MCF 10A (cell line): ENCODE measurements around the gene MRTO4. TPM values are rescaled to one million over a fixed set of nuclear protein-coding genes. Genes with fewer than 3 reads are reported as not detected.

Source experiments
- BruUV-seq: library from RNA; stranded (reverse); fragments of 400-500 nt; replicated peaks from 2 replicates; lab custom pipeline; 2021; lab: Mats Ljungman, UMichigan
- CTCF ChIA-PET: fragments of 300-600 bp; sonication (Branson Sonifier 250); formaldehyde crosslinking; extraction: SDS; loops from one replicate; lab custom pipeline; 2021; ENCODE audit warnings: antibody characterized with exemption, inconsistent platforms; lab: Yijun Ruan, JAX
- POLR2A ChIA-PET: fragments of 300-600, 350-650 bp; sonication (Branson Sonifier 250); formaldehyde crosslinking; extraction: SDS; loops from one replicate; lab custom pipeline; 2020; ENCODE audit warnings: antibody characterized with exemption, inconsistent platforms; lab: Yijun Ruan, JAX
- DNase-seq: peaks from one replicate; pipeline ENCODE4 v3.0.0-alpha.2; 2018; ENCODE audit not compliant: unreplicated experiment
- H3K27ac Mint-ChIP-seq: one replicate; pipeline ENCODE4 v1.8.0; 2022; ENCODE audit warnings: mild to moderate bottlenecking, low read depth, mixed read lengths; ENCODE audit not compliant: unreplicated experiment
- H3K27me3 Mint-ChIP-seq: one replicate; pipeline ENCODE4 v1.8.0; 2022; ENCODE audit warnings: mixed read lengths; ENCODE audit not compliant: insufficient read depth, unreplicated experiment
- H3K36me3 Mint-ChIP-seq: one replicate; pipeline ENCODE4 v1.8.0; 2022; ENCODE audit warnings: mild to moderate bottlenecking, moderate library complexity, mixed read lengths; ENCODE audit not compliant: insufficient read depth, unreplicated experiment
- H3K4me1 Mint-ChIP-seq: one replicate; pipeline ENCODE4 v1.8.0; 2022; ENCODE audit warnings: mixed read lengths; ENCODE audit not compliant: insufficient read depth, unreplicated experiment
- H3K4me3 Mint-ChIP-seq: one replicate; pipeline ENCODE4 v1.8.0; 2022; ENCODE audit warnings: mild to moderate bottlenecking, moderate library complexity, mixed read lengths; ENCODE audit not compliant: unreplicated experiment
- H3K9me3 Mint-ChIP-seq: one replicate; pipeline ENCODE4 v1.8.0; 2022; ENCODE audit warnings: mixed read lengths; ENCODE audit not compliant: unreplicated experiment
- intact Hi-C: fragments of 100-400 bp; cut with micrococcal nuclease; formaldehyde crosslinking; loops from 2 replicates; pipeline ENCODE4 v1.14.1; 2022
- total RNA-seq: library from RNA; stranded (reverse); gene quantifications from 2 replicates; pipeline ENCODE4 v1.2.3, GENCODE V29; 2022
- TF ChIP-seq, protein P1 (sequence below): fragments of 200-600 bp; IDR thresholded peaks from one replicate; pipeline ENCODE4 v1.8.0; 2022; ENCODE audit warnings: antibody characterized with exemption, mild to moderate bottlenecking; ENCODE audit not compliant: unreplicated experiment

Gene MRTO4
- total RNA-seq, 1 experiment from 2014 or later = 46.0 TPM

DNA sequence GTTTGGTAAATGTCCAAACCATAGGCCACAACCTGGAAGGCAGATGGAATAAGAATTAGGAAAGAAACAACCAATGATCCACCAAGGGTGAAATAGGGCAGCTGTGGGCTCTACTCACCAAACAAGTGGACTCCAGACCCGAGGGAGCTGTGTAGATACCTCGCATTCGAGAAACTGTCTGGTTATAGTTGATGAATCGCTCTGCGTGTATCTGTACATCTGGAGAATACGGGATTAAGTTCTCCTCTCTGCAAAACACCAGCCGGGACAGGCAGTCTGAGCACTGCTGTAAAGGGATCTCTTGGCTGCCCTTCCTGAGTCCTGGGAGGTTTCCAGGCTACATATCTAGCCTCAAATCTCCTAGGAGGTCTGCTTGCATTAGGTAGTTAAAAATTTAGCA is 32.2 kb upstream of the MRTO4 start:
- H3K9me3 Mint-ChIP-seq = no peaks in the 10 kb centered on the region
- DNase-seq = no peak
- H3K4me3 Mint-ChIP-seq = no peak overlapping the region
- no peaks in the 10 kb centered on the region for H3K27me3 Mint-ChIP-seq
- BruUV-seq = no TSS peak
- CTCF ChIA-PET = interaction anchor here (0.6 to 1.0 kb wide), 3 partner anchors 18 to 173 kb away, joined by 3 to 4 read pairs (median 3); no protein-coding TSS in a partner anchor
- H3K27ac Mint-ChIP-seq = no peak overlapping the region
- peaks cover 89% of the 10 kb centered on the region for H3K36me3 Mint-ChIP-seq
- H3K4me1 Mint-ChIP-seq = no peaks in the 10 kb centered on the region
- TF ChIP-seq, protein P1, sequence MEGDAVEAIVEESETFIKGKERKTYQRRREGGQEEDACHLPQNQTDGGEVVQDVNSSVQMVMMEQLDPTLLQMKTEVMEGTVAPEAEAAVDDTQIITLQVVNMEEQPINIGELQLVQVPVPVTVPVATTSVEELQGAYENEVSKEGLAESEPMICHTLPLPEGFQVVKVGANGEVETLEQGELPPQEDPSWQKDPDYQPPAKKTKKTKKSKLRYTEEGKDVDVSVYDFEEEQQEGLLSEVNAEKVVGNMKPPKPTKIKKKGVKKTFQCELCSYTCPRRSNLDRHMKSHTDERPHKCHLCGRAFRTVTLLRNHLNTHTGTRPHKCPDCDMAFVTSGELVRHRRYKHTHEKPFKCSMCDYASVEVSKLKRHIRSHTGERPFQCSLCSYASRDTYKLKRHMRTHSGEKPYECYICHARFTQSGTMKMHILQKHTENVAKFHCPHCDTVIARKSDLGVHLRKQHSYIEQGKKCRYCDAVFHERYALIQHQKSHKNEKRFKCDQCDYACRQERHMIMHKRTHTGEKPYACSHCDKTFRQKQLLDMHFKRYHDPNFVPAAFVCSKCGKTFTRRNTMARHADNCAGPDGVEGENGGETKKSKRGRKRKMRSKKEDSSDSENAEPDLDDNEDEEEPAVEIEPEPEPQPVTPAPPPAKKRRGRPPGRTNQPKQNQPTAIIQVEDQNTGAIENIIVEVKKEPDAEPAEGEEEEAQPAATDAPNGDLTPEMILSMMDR = no peak
- POLR2A ChIA-PET = interaction anchor here (0.6 to 2.7 kb wide), 4 partner anchors 8 to 82 kb away, joined by 3 to 8 read pairs (median 3); partner anchors contain the start of gene UBR4
- intact Hi-C loops = no loop called here

DNA sequence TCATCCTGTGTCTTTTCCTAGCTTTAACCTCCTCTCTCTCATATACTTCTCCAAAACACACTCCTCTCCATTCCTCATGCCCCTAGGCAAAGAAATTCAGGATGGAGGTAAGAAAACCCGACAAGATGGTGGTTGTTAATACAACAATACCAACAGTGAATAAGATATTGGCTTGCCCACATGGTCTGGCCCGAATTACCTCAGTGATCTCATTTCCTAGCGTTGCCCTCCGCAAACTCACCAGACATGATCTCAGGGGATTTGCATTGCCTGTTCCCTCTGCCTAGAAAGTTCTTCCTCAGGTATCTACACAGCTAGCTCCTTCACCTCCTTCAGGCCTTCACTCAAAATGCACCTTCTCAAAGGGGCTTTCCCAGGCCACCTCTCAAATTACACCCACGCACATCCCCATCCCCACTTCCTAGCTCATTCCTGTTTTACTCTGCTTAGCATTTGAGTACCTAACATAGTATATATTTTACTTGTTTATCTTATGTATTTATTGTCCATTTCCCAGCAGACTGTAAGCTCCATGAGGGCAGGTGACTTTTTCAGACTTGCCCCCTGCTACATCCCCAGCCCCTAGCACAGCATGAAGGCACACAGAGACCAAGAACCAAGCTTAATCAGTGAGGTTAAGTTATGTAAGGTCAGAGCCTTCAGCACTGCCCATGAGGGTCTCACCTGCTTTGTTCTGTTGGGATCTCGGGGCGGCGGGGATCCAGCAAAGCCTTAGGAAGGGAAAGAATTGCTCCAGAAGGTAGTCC is 31.3 kb upstream of the MRTO4 start:
- ChIA-PET CTCF (interaction anchor here (0.5 to 1.0 kb wide), 4 partner anchors 19 to 174 kb away, joined by 3 to 4 read pairs (median 3); no protein-coding TSS in a partner anchor), POLR2A (interaction anchor here (1.3 to 2.7 kb wide), 2 partner anchors 11 to 21 kb away, joined by 3 to 8 read pairs; partner anchors contain the start of gene UBR4)
- Mint-ChIP-seq H3K27me3 (no peaks in the 10 kb centered on the region), H3K9me3 (no peaks in the 10 kb centered on the region), H3K4me1 (no peaks in the 10 kb centered on the region), H3K36me3 (peaks cover 89% of the 10 kb centered on the region), H3K4me3 (no peak overlapping the region), H3K27ac (no peak overlapping the region)
- no TSS peak for BruUV-seq
- TF ChIP-seq, protein P1 = no peak
- DNase-seq = no peak
- intact Hi-C loops = no loop called here

DNA sequence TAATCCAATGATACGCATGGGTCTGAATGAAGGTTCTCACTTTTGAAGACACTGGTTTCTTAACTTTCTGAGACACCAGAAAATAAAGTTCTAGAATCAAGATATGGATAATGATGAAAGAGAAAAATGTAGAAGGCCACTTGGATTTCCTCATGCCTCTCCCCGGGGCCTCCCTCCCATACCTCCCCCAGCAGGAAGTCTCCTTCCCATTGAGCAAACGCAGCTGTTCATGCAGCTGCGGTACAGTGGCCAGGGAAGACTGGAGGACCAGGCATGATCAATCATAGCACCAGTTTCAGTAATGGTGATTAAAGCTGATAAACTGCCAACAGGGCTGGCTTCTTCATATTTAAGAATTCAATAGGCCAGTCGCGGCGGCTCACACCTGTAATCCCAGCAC is 30.6 kb upstream of the MRTO4 start:
- H3K9me3 Mint-ChIP-seq = no peaks in the 10 kb centered on the region
- CTCF ChIA-PET = interaction anchor here (1.0 kb wide), 1 partner anchor 20 kb away, joined by 3 read pairs; no protein-coding TSS in a partner anchor
- POLR2A ChIA-PET = no interaction called here
- H3K36me3 Mint-ChIP-seq = peaks cover 89% of the 10 kb centered on the region
- no TSS peak for BruUV-seq
- H3K4me3 Mint-ChIP-seq = no peak overlapping the region
- intact Hi-C loops = no loop called here
- no peaks in the 10 kb centered on the region for H3K27me3 Mint-ChIP-seq
- H3K4me1 Mint-ChIP-seq = no peaks in the 10 kb centered on the region
- TF ChIP-seq, protein P1 = no peak
- no peak overlapping the region for H3K27ac Mint-ChIP-seq
- no peak for DNase-seq

DNA sequence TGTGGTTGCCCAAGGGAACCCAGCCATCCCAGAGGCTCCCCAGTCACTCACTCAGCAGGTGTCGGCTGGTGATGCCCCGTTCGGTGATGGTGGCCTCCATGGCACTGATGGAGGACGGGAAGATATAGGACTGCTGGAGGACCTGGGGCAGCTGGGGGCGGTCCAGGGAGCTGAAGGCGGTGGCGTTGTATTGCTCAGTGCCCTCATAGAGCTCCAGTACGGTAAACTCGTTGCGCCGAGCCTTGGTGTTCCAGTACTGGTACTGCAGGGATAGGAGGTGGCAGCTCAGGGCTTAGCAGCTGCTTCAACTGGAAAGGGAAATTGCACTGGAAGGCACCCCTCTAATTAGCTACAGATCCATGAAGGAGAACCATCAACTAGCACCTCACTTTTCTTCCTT is 29.0 kb upstream of the MRTO4 start:
- no peak for DNase-seq
- TF ChIP-seq, protein P1 = no peak
- H3K4me3 Mint-ChIP-seq = no peak overlapping the region
- CTCF ChIA-PET = no interaction called here
- intact Hi-C loops = no loop called here
- H3K4me1 Mint-ChIP-seq = no peaks in the 10 kb centered on the region
- no peaks in the 10 kb centered on the region for H3K9me3 Mint-ChIP-seq
- H3K27me3 Mint-ChIP-seq = no peaks in the 10 kb centered on the region
- BruUV-seq = no TSS peak
- no peak overlapping the region for H3K27ac Mint-ChIP-seq
- POLR2A ChIA-PET = interaction anchor here (0.8 to 2.1 kb wide), 2 partner anchors 8 to 12 kb away, joined by 3 to 6 read pairs; no protein-coding TSS in a partner anchor
- peaks cover 100% of the 10 kb centered on the region for H3K36me3 Mint-ChIP-seq
